HG02571 (cell line): ENCODE measurements around the gene SGTA.
"Not testable (repeated sequence)": the region's sequence is repeated elsewhere in the genome, so short reads cannot be mapped to it uniquely, and the experiment has no call there.

Source experiments
- ATAC-seq: cut with Tn5 transposase; IDR thresholded peaks from one replicate; pipeline ENCODE4 v1.9.1; 2021; ENCODE audit warnings: mild to moderate bottlenecking, moderate library complexity; ENCODE audit not compliant: unreplicated experiment

Gene SGTA

DNA sequence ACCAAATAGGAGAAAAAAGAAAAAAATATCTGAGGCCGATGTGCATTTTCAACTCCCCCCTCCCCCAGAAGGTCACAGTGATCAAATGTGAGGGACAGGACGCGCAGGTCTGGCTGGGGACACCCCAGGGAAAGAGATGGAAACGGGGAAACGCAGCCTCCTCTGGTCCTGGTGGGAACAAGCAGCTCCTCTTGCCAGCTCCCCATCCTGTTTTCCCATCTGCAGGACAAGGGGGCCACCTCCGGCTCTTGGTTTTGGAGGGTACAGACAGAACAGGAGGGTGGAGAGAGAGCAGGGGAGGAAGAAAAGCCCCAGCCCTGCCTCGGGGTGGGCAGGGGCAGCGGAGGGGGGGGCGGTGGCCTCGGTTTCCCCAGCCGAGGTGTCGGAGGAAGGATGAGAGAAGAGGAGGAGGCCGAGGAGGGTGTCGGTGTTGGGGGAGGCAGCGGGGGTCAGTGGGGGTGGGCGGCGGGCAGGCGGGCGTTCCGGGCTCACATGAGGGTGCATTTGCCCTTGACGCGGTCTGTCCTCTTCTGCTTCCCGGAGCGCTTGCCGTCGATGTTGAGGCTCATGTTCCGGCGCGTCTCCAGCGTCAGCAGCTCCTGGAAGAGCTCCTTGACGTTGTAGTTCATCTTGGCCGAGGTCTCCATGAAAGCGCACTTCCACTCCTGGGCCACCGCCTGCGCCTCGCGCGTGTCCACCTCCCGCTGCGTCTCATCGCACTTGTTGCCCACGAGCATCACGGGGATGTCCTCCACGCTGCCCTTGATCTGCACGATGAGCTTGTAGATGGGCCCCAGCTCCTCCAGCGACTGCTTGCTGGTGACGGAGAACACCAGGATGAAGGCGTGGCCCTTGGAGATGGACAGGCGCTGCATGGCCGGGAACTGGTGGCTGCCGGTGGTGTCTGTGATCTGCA is 66.1 kb downstream of the SGTA start:
- ATAC-seq, result no peak

DNA sequence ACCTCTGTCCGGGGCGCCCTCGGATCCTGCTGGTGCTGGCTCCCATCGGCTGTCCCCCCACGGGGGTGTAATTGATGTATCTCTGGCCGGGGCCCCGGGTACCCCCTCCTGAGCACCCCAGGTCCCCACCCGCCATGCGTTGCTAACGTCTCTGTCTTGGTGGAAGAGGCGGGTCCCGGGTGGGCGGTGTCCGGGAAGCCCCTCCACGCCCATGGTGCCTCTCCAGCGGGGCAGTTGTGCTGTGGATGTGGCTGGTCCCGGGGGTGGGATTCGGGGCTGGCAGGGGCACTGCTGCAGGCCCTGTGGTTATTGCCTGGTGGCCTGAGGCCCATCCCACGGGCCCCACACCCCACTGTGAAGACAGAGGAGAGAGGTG is 66.8 kb downstream of the SGTA start:
- ATAC-seq, result no peak

DNA sequence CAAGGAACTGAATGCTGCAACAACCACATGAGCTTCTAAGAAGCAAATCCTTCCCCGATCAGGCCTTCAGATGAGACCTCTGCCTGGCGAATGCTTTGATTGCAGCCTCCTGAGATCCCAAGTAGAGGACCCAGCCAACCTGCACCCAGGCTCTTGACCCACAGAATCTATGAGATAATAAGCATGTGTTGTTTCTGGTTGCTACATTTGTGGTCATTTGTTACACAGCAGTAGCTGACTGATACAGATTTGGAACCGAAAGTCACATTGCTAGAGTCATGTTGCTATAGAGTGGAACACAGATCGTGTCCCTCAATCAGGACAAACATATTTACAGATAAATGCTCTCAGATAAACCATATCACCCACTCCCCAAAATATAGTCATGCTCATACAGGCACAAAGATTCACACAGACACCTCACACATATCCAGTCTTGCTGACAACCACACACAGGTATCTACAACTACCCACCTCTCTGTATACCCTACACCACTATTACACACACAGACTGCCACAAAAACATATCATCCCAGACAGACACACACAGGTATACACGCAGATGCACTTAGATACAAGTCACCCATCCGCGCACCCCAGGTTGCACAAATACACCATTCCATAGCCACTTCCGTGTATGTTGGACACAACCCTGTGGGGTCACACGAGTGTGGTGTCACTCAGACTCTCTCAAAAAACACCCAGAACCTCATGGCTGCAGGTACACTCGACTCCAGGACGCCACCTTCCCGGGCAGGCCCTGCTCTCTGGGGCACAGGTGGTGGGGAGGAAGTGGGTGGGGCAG is 67.4 kb downstream of the SGTA start:
- no peak for ATAC-seq

DNA sequence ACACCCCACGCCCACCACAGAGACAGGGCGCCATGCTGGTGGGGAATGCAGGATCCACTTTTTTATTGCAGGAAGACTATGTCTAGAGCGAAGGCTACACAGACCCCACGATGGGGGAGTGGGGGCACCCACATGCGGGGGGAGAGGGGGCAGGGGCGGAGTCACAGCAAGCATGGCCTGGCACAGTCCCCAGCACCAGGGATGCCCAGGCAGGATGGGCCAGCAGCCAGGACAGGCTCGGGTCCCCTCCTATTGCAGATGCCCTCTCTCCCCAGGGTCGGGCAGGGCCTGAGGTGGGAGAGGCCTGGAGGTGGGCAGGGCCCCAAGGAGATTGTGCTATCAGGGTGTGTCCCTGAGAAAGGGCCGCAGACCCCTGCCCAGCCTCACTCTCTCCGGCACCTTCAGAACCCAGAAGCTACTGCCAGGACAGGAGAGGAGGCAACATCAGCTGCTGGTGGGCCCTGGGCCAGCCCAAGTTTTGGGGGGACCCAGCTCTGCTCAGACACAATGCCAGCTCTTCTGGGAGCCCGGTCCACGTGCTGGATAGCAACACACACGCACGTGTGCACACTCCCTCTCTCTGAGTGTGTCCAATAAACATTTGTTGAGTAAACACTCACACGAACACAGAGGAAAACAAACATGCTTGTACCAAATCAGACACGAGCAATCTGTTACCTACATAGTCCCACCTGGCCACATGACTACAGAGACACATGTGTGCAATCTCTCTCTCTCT is 68.4 kb downstream of the SGTA start:
- ATAC-seq, result no peak

DNA sequence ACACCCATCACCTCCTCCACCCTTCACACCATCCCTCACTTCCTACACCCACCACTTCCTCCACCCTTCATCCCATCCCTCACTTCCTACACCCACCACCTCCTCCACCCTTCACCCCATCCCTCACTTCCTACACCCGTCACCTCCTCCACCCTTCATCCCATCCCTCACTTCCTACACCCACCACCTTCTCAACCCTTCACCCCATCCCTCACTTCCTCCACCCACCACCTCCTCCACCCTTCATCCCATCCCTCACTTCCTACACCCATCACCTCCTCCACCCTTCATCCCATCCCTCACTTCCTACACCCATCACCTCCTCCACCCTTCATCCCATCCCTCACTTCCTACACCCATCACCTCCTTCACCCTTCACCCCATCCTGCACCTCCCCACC is 69.0 kb downstream of the SGTA start:
- not testable (repeated sequence) for ATAC-seq

DNA sequence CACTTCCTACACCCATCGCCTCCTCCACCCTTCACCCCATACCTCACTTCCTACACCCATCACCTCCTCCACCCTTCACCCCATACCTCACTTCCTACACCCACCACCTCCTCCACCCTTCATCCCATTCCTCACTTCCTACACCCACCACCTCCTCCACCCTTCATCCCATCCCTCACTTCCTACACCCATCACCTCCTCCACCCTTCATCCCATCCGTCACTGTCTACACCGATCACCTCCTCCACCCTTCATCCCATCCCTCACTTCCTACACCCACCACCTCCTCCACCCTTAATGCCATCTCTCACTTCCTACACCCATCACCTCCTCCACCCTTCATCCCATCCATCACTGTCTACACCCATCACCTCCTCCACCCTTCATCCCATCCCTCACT is 69.9 kb downstream of the SGTA start:
- ATAC-seq, result not testable (repeated sequence)

DNA sequence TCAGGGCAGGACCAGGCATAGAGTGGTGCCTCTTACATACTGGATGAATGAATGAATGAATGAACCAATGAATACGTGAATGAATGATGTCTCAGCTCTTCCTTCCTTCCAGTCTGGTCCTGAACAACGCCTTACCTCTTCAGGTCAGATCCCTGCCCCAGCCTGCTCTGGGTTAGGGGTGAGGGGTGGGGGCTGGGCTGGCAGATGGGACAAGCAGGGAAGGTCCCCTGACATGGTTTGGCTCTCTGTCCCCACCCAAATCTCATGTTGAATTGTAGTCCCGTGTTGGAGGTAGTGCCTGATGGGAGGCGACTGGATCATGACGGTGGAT is 71.2 kb downstream of the SGTA start:
- ATAC-seq, result no peak

DNA sequence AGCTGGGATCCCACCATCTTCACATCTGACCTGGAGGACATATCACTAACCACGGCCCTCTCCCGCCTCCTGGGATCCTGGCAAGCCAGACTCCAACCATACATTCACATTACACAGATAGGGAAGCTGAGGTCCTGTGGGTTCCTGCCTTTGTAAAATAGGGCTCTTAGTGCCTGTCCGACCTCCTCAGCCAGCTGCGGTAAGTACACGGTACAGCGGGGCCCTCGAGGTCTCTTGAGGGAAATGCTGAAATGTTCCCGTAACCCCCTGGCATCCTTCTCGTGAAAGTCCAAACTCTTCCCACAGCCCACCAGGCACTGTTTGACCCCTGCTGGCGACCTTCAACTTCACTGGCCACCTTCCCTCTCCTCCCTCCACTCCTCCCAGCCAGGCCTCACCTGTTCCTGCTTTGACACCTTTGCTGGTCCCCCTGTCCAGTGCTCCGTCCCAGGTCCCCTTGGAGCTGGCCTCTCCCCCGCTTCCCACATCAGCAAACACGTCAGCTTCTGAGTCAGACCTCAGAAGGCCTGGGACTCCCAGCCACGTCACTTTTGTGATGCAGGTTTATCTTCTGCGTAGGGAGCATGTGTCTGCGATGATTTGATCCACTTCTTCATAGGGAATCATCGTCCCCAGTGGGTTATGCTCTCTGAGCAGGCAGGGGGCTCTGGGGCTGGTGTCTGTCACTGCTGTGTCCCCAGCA is 71.8 kb downstream of the SGTA start:
- no peak for ATAC-seq

DNA sequence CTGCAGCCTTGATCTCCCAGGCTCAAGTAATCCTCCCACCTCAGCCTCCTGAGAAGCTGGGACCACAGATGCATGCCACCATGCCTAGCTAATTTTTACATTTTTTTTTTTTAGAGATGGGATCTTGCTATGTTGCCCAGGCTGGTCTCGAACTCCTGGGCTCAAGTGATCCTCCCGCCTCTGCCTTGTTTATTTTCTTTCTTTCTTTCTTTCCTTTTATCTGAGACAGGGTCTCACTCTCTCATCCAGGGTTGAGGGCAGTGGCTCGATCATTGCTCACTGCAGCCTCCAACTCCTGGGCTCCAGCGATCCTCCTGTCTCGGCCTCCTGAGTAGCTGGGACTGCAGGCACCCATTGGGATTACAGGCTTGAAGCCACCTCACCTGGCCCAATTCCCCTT is 76.8 kb downstream of the SGTA start:
- ATAC-seq, result no peak
